Central memory CD8-positive, alpha-beta T cell (primary cell): ENCODE data around the gene YJU2.

Source experiments
- ATAC-seq: fragments of 150-1000 bp; cut with Tn5 transposase; replicated peaks from 2 replicates; pipeline ENCODE4 v1.10.0; 2022; ENCODE audit warnings: mild to moderate bottlenecking, moderate FRiP score, moderate number of reproducible peaks; ENCODE audit not compliant: poor library complexity, severe bottlenecking; ENCODE audit errors: extremely low read depth
- DNase-seq, 2 donors: peaks; one replicate each; pipeline ENCODE4 v3.0.0; 2021; ENCODE audit warnings: low spot score in 2 of 2
- H3K27ac Mint-ChIP-seq: one replicate; pipeline ENCODE4 v1.8.0; 2022; ENCODE audit warnings: low read depth, mild to moderate bottlenecking, moderate library complexity, mixed read lengths
- H3K27me3 Mint-ChIP-seq: one replicate; pipeline ENCODE4 v1.8.0; 2022; ENCODE audit warnings: mixed read lengths
- H3K36me3 Mint-ChIP-seq: one replicate; pipeline ENCODE4 v1.8.0; 2022; ENCODE audit warnings: mild to moderate bottlenecking, moderate library complexity, mixed read lengths; ENCODE audit not compliant: insufficient read depth
- H3K4me1 Mint-ChIP-seq: one replicate; pipeline ENCODE4 v1.8.0; 2022; ENCODE audit warnings: mixed read lengths
- H3K4me3 Mint-ChIP-seq: one replicate; pipeline ENCODE4 v1.8.0; 2022; ENCODE audit warnings: mild to moderate bottlenecking, moderate library complexity, mixed read lengths
- H3K9me3 Mint-ChIP-seq: one replicate; pipeline ENCODE4 v1.8.0; 2022; ENCODE audit warnings: mixed read lengths

YJU2 gene

DNA sequence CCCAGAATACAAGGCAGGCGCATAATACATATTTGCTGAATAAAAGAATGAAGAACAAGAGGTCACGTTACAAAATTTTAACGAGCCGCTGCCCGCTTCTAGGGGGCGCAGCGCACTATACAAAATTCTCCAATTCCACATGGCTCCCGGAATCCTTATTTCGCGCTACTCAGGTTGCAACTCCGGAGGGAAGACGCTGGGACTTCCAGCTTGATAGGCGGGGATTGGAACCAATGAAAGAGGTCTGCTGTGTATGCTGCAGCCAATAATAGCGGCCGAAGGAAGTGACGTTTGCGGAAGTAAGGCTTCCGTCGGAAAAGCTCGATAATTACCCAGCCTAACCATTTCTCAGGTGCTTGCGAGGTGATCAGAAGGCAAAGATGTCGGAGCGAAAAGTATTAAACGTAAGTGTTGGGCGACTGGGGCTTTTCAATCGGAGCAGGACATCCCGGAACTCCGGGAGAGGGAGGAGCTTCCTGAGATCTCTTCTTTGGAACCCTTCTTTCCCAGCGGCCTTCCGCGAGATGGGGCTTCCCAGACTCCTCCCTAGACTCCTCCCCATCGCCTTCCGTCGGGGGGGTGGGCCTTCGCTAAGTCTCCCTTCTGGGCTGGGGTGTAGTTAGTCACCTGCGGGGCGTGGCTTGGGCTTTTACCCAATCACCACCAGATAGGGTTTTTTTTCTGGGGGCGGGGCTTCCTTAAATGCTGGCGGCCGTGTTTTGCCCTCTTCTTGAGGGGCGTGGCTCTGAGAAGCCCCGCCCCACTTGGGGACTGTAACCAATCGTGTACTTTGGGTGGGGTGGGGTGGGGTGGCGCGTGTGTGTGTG is at the start of gene YJU2:
TSS of gene YJU2 (plus strand) at position 314 of the 827 bp plus-strand sequence. CDS start at position 381, 67 bp downstream.
- Mint-ChIP-seq H3K27ac (peak within 1 kb of the TSS; percentile 96), H3K9me3 (no peaks in the 10 kb centered on the region), H3K4me3 (peak within 1 kb of the TSS; percentile 85), H3K36me3 (peaks cover 44% of the 10 kb centered on the region), H3K4me1 (peaks cover 19% of the 10 kb centered on the region), H3K27me3 (no peaks in the 10 kb centered on the region)
- DNase-seq = peak; percentile 89 to 98
- ATAC-seq = peak; percentile 95

DNA sequence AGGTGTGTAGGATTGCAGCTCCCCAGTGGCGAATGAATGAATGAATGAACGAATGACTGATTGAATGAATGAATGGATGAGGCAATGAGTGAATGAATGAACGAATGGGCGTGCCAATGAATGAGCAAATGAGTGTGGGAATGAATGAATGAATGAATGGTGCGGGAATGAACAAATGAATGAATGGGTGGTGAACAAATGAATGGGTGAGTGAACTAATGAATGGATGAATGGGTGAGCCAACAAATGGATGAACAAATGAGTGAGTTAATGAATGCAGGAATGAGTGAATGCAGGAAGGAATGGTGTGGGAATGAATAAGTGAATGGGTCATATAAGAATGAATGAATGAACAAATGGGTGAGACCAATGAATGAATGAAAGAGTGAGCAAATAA is 49.7 kb upstream of the YJU2 start:
- H3K9me3 Mint-ChIP-seq = no peaks in the 10 kb centered on the region
- H3K4me3 Mint-ChIP-seq = no peak overlapping the region
- no peak overlapping the region for H3K27ac Mint-ChIP-seq
- H3K27me3 Mint-ChIP-seq = peaks cover 61% of the 10 kb centered on the region
- H3K4me1 Mint-ChIP-seq = peaks cover 11% of the 10 kb centered on the region
- DNase-seq (no peak), ATAC-seq (no peak)
- peaks cover 3% of the 10 kb centered on the region for H3K36me3 Mint-ChIP-seq

DNA sequence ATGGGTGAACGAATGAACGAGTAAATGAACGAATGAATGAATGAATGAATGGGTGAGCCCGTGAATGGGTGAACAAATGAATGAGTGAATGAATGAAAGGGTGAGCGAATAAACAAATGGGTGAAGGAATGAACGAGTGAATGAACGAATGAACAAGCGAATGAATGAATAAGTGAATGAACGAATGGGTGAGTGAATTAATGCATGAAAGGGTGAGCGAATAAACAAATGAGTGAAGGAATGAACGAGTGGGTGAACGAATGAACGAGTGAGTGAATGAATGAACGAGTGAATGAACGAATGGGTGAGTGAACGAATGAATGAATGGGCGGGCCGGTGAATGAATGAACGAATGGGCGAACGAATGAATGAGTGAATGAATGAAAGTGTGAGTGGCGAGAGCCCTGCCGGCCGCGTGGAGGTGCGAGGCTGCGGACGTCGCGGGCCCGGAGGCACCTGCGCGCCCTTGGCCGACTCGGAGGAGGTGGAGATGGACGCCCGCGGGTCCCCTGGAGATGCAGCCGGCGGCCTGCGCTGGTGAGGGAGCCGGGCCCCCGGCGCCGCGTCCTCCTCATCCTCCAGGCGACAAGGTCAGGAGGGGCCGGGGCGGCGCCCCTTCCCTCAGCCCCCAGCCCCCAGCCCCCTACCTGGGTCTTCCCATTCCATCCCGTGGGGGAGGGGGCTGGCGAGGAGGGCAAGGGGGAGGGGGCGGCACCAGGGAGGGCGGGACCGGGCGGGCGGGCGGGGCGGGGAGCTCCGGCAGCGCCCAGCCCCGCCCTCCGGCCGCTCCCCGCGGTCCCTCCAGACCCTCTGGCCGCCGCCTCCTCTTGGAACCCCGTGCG is 49.0 kb upstream of the YJU2 start:
- Mint-ChIP-seq H3K4me3 (no peak overlapping the region), H3K4me1 (peaks cover 11% of the 10 kb centered on the region), H3K36me3 (peaks cover 3% of the 10 kb centered on the region), H3K27ac (no peak overlapping the region), H3K9me3 (no peaks in the 10 kb centered on the region), H3K27me3 (peaks cover 61% of the 10 kb centered on the region)
- DNase-seq = no peak
- ATAC-seq = no peak

DNA sequence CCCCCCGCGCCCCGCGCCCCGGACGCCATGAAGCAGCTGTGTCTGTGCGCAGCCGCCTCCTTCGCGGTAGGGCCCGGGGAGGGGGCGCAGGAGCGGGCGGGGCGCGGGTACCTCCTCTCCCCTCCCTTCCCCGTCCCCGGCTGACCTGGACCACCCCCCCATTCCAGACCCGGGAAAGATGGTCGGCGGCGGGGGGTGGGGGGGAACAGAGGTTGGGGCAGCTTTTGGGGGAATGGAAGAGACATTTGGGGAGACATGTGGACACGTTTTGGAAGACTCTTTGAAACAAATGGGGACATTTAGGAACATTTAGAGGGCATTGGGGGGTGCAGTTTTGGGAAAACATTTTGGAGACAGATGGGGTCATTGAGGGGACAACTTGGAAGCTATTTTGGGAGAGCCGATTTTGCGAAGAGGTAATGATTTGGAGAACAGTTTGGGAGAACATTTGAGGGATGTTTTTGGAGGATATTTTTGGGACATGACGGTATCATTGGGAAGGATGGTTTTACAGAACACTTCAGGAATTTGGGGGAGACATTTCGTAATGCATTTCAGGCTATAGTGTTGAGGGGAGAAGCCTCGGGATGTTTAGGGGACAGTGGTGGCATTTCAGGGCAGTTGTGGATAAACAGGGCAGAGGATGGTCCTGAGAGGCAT is 48.3 kb upstream of the YJU2 start:
- Mint-ChIP-seq H3K36me3 (peaks cover 3% of the 10 kb centered on the region), H3K27me3 (peaks cover 53% of the 10 kb centered on the region), H3K4me1 (peaks cover 11% of the 10 kb centered on the region), H3K9me3 (no peaks in the 10 kb centered on the region), H3K27ac (no peak overlapping the region), H3K4me3 (no peak overlapping the region)
- ATAC-seq = no peak
- DNase-seq = no peak

DNA sequence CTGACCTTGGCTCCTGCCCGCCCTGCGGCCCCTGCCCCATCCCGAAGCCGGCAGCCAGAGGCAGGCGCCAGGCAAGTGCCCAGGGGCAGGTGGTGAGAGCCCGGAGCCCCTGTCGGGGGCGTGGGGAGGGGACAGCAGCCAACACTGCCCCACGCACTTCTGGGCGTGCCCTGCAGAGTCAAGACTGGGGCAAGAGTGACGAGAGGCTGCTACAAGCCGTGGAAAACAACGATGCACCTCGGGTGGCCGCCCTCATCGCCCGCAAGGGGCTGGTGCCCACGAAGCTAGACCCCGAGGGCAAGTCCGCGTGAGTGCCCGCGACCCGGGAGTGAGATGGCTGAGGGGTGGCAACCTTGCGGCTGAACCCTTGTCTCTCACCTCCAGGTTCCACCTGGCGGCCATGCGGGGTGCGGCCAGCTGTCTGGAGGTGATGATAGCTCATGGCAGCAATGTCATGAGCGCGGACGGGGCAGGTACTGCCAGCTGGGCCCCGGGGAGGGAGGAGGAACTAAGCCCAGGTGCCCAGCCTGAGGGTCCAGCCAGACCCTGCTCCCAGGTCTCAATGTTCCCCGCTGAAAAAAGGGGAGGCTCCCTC is 47.1 kb upstream of the YJU2 start:
- peaks cover 17% of the 10 kb centered on the region for H3K4me1 Mint-ChIP-seq
- no peak for ATAC-seq
- H3K4me3 Mint-ChIP-seq = no peak overlapping the region
- H3K27me3 Mint-ChIP-seq = peaks cover 42% of the 10 kb centered on the region
- no peaks in the 10 kb centered on the region for H3K9me3 Mint-ChIP-seq
- no peak for DNase-seq
- peaks cover 2% of the 10 kb centered on the region for H3K36me3 Mint-ChIP-seq
- no peak overlapping the region for H3K27ac Mint-ChIP-seq

DNA sequence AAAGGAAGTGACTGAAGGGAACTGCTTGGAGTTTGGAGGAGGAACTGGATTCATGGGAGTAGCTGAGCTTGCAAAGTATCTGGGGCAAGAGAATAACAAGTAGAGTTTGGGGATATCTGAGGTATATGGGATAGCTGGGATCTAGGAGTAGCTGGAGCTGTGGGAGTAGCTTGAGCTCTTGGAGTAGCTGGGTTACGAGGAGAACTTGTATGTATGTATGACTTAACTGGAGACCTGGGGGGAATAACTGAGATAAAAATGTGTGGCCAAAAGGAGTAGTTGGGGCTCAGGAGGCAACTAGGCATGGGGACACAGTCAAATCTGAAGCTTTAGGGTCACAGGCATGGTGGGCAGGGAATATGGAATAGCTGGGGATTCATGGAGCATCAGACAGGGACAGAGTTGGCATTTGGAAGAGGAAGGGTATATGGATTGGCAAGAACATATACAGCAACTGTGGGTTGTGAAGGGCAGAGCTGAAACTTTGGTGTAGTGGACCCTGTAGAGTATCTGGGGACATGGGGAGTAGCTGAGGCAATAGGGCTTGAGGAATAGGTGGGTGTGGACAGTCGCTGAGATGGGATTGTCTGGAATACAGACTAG is 45.8 kb upstream of the YJU2 start:
- Mint-ChIP-seq H3K9me3 (no peaks in the 10 kb centered on the region), H3K27ac (no peak overlapping the region)

DNA sequence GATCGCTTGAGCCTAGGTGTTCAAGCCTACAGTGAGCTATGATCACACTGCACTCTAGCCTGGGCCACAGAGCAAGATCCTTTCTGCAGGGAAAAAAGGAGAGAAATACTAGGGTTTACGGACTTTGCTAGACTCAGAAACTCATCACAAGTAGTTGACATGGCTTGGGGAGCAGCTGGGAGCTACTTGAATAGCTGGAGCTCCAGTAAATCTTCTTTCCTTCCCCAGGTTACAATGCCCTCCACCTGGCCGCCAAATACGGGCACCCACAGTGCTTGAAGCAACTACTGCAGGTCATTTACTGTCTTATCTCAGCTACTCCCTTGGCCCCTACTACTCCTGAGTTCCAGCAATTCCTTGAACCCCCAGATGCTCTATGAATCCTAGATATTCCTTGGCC is 45.1 kb upstream of the YJU2 start:
- H3K4me3 Mint-ChIP-seq = no peak overlapping the region
- peaks cover 25% of the 10 kb centered on the region for H3K27me3 Mint-ChIP-seq

More for the DNA sequence above, 45.8 kb upstream of the YJU2 start:
- no peak for ATAC-seq
- no peak for DNase-seq
- Mint-ChIP-seq H3K27me3 (peaks cover 30% of the 10 kb centered on the region), H3K4me1 (peaks cover 17% of the 10 kb centered on the region), H3K36me3 (peaks cover 1% of the 10 kb centered on the region), H3K4me3 (no peak overlapping the region)

DNA sequence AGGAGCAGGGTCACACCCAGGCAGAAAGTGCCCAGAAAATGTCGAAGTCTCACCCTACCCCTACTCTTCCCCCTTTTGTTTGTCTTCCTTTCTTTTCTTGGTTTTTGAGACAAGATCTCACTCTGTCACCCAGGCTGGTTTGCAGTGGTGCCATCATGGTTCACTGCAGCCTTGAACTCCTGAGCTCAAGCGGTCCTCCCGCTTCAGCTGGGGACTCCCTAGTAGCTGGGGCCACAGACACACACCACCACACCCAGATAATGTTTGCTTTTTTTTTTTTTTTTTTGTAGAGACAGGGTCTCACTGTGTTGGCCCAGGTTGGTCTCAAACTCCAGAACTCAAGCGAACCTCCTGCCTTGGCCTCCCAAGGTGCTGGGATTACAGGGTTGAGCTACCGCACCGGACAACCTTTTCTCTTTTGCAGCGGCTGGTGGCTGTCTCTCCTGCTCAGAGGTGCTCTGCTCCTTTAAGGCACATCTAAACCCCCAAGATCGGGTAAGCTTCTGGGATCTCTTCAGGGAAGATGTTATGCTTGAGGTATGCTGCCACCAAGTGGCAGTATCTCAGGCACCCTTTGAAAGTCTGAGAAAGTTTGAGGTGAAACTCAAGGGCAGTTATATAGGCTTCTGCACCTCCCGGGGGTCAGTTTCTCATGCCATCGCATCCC is 39.9 kb upstream of the YJU2 start:
- no peak for DNase-seq
- Mint-ChIP-seq H3K36me3 (no peaks in the 10 kb centered on the region), H3K4me1 (peaks cover 6% of the 10 kb centered on the region), H3K27ac (no peak overlapping the region), H3K4me3 (no peak overlapping the region), H3K9me3 (no peaks in the 10 kb centered on the region), H3K27me3 (peaks cover under 1% of the 10 kb centered on the region)
- no peak for ATAC-seq

More for the DNA sequence above, 45.1 kb upstream of the YJU2 start:
- DNase-seq (no peak), ATAC-seq (no peak)
- Mint-ChIP-seq H3K4me1 (peaks cover 17% of the 10 kb centered on the region), H3K27ac (no peak overlapping the region), H3K36me3 (peaks cover 1% of the 10 kb centered on the region), H3K9me3 (no peaks in the 10 kb centered on the region)

DNA sequence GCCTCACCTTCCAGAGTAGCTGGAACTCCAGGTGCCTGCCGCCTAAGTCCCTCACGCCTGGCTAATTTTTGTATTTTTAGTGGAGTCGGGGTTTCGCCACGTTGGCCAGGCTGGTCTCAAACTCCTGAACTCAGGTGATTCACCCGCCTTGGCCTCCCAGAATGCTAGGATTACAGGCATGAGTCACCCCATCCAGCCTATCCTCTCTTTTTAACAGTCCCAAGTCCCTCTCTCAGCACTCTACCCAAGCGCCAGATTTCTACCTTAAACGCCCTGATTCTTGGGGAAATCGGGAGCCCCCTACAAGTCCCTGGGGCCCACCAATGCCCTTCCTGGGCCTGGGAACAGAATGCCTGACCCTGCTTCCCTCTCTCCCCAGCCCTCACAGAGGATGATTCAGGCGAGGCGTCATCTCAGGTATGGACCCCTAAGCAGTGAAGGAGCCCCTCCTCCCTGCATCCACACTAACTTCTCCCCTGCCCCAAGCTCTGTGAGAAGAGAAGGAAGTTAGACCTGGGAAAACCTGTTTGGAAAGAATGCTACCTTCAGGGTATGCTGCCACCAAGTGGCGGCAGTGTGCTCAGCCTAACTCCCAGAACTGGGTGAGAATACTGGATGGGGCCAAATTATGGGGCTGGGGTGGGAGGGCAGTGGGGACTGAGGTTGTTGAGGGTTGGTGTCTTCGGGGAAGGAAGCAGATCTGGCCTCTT is 38.3 kb upstream of the YJU2 start:
- H3K9me3 Mint-ChIP-seq = no peaks in the 10 kb centered on the region
- H3K27me3 Mint-ChIP-seq = peaks cover 8% of the 10 kb centered on the region
- DNase-seq (no peak), ATAC-seq (no peak)
- no peaks in the 10 kb centered on the region for H3K36me3 Mint-ChIP-seq
- H3K27ac Mint-ChIP-seq = no peak overlapping the region
- peaks cover 10% of the 10 kb centered on the region for H3K4me1 Mint-ChIP-seq
- H3K4me3 Mint-ChIP-seq = no peak overlapping the region

DNA sequence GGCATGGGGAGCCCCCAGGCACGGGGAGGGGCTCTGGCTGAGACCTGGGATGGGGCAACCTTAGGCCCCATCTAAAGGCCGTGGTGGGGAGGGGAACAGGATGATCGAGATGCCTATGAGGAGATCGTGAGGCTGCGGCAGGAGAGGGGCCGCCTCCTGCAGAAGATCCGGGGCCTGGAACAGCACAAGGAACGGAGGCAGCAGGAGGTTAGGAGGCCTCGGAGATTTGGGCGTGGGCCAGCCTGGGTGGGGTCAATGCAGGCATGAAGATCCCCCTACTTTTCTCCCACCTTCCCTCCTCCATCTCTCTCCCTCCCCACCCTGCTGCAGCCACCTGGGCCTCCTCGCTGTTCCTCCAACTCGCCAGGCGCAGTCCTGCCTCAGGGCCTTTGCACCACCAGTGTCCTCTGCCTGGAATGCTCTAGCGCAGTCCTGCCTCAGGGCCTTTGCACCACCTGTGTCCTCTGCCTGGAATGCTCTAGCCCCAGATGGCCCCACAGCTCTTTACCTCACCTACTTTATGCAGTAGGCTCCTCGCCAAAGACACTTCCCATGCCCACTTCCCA is 36.6 kb upstream of the YJU2 start:
- Mint-ChIP-seq H3K9me3 (no peaks in the 10 kb centered on the region), H3K4me3 (no peak overlapping the region), H3K27ac (no peak overlapping the region), H3K4me1 (peaks cover 16% of the 10 kb centered on the region), H3K36me3 (no peaks in the 10 kb centered on the region), H3K27me3 (peaks cover 8% of the 10 kb centered on the region)
- ATAC-seq (no peak), DNase-seq (no peak)

DNA sequence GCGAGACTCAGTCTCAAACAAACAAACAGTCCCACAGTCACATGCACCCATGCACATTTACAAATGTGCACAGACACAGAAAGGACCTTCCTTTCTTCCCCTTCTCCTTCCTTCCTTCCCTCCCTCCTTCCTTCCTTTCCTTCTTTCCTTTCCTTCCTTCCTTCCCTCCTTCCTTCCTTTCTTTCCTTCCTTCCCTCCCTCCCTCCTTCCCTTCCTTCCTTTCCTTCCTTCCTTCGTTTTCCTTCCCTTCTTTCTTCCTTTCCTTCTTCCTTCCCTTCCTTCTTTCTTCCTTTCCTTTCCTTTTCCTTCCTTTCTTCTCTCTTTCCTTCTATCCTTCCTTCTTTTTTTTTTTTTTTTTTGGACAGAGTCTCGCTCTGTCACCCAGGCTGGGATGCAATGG is 33.8 kb upstream of the YJU2 start:
- Mint-ChIP-seq H3K4me3 (no peak overlapping the region), H3K27me3 (peaks cover 8% of the 10 kb centered on the region), H3K27ac (no peak overlapping the region), H3K36me3 (no peaks in the 10 kb centered on the region), H3K9me3 (no peaks in the 10 kb centered on the region), H3K4me1 (peaks cover 16% of the 10 kb centered on the region)
- no peak for ATAC-seq
- DNase-seq = no peak
